Measurements from ENCODE around the gene NR1H2.
A peak's percentile ranks its signal among the peaks of the same experiment; 100 is the strongest.
"Not testable (repeated sequence)": the region's sequence is repeated elsewhere in the genome, so short reads cannot be mapped to it uniquely, and the experiment has no call there.

Gene NR1H2

GRCh38 chr19:50378169-50378862 is 2.1 kb downstream of the NR1H2 start:
- DNase-seq (ENCODE audit: low read depth), result no peak

GRCh38 chr19:50378863-50379236 is 2.6 kb downstream of the NR1H2 start:
- no peak for DNase-seq (ENCODE audit: low read depth)

DNA sequence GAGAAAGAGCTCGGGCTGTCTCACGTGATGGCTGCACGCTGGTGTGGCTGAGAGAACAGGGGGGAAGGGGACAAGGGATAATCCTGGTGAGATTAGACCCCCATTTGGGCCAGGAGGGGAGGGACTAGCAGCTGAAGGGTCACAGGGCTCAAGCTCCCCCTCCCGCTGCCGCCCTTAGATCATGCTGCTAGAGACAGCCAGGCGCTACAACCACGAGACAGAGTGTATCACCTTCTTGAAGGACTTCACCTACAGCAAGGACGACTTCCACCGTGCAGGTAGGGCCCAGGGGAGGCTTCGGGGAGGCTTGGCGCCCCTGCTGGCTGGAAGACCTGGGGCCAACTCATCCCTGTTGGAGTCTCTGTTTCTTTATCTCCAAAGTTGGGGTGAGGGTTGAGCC is 3.3 kb downstream of the NR1H2 start:
- no peak for DNase-seq (ENCODE audit: low read depth)

DNA sequence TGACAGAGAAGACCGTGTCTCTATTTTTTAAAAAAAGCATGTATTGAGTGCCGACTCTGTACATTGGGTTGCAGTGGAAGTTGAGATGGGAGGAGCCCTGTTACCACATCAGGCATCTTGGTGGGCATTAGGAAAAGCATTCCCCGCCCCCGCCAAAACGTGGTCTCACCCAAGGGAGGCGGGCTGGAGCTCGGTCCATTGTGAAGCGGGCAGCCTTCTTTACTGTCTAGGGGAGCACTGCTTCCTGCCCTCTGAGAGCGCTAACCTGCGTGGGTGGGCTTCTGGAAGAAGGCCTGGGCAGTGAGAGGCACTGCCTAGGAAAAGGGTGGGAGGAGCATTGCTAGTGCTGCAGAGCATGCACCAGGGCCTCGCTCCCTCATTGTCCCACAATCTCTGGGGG is 3.9 kb downstream of the NR1H2 start:
- DNase-seq (ENCODE audit: low read depth), result no peak

DNA sequence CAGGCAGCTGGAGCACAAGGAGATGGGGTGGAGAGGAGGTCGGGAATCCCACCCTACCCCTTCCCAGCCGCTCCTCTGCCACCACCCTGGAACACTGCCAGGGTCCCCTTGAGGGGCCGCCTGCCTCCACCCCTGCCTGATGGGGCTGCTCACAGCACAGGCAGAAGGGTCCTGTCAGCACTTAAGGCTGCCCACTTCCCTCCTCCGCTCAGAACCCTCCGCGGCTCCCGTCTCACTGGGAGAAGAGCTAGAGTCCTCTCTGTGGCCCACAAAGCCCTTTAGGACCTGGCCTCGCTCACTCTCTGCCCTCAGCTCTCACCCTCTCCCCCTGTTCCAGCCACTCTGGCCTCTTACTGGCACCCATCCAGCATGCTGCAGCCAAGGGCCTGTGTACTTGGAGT is 4.5 kb downstream of the NR1H2 start:
- DNase-seq (ENCODE audit: low read depth), result no peak

GRCh38 chr19:50381881-50382729 is 5.8 kb downstream of the NR1H2 start:
- no peak for DNase-seq (ENCODE audit: low read depth)

DNA sequence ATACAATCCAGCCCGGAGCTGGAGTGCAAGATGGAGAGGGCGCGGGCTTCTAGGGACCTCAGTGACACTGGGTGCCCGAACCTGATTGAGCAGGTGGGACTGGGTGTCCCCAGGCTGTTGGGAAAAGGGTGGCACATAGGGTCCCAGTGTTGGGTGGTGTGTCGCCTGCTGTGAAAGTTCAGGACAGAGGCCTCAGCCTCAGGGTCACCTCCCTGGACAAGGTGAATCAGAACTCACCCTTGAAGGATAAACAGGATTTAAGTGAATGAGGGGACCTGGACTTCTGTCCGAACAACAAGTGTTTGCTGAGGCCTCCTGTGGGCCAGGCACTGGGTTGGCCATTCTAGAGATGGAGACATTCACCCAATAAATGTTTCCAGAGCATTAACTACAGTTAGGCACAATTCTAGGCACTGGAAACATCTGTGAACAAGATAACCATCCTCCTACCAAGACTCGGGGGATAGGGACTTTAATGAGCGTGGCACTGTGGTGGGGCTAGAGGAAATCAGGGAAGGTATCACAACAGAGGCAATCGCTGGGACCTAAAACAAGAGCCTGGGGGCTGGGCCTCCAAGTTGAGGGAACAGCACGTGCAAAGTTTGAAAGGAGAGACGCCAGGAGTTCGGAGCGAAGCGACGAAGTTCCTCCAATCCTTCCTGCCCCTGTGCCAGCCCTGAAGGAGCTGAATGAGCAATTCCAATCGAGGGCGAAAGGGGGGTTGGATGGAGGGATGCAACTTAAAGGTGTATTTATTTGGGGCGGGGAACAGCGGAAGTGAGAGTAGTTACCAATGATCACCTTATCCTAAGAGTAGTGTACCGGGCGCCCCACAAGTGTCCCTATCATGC is 7.0 kb downstream of the NR1H2 start:
- no peak for DNase-seq (ENCODE audit: low read depth)

GRCh38 chr19:50383852-50384684 is 7.8 kb downstream of the NR1H2 start, which contains the start of gene POLD1:
Gene POLD1, plus strand, starts transcription at chr19:50384347. Its CDS starts 14,505 bp downstream, at chr19:50398852.
- peak; percentile 99 for DNase-seq (ENCODE audit: low read depth)

DNA sequence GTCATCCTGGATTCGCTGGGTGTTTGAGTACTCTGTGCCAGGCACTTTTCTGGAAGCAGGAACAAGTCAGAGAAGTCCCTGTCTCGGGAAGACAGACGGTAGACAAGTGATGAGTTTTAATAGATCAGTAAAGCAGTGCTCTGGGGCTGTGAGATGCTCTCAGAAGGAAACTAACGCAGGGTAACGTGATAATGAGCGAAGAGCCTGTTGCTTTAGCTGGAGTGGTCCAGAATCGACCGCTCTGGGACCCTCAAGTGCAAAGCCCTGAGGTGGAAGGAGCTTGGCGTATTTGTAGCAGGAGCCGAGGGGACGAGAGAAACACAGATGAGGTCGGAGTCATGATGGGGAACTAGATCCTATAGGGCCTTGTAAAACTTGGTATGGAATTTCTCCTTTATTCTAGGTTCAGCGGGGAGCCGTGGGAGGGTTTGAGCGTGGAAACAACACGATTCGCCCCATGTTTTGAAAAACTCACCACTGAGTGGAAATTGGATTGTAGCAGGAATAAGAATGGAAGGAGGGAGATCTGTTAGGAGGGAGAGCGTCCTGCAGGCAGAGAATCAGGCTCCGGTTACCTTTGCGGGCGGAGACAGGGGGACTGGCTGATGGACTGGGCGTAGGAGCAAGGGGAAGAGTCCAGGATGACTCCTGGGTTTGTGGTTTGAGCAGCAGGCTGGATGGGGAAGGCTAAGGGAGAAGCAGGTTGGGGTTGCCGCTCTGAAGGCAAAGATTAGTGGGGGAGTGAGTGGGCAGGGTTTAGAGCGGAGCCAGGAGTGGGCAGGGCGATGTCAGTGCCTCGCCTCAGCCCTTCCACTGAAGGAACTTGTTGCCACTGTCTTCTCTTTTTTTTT is 8.7 kb downstream of the NR1H2 start:
- DNase-seq (ENCODE audit: low read depth), result no peak

DNA sequence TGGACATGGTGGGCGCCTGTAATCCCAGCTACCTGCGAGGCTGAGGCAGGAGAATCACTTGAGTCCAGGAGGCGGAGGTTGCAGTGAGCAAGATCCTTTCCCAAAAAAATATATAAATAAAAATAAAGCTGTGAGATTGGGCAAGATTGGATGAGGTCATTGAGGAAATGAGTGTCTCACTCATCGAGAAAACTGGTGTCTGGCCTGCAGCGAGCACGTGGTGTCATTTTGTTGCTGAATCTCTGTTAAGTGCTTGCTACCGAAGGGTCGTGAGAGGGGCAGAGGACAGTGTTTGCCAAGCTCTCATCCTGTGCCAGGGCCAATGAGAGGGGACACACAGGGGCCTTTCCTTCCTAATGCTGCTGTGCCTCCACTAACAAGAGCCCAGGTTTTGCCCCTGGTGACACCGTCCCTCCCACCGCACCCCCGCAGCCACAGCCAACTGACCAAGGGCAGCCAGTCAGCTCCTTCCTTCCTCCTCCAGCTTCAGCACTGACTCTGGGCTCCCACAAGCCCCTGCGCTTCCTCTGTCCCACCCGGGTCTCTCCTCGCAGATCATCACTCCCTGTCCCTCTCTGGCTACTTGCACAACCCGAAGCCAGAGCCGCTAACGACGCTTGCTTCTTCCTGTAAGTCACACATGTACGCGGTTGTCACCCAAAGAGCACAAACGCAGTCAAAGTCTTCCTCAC is 11.1 kb downstream of the NR1H2 start:
- DNase-seq (ENCODE audit: low read depth), result no peak

GRCh38 chr19:50387868-50388245 is 11.6 kb downstream of the NR1H2 start:
- DNase-seq (ENCODE audit: low read depth), result no peak

- DNase-seq (ENCODE audit: low read depth), result not testable (repeated sequence)
These were observed 14.0 kb downstream of the NR1H2 start for GRCh38 chr19:50390295-50390694.

GRCh38 chr19:50390952-50391351 is 14.7 kb downstream of the NR1H2 start:
- not testable (repeated sequence) for DNase-seq (ENCODE audit: low read depth)

GRCh38 chr19:50392759-50393158 is 16.5 kb downstream of the NR1H2 start:
- no peak for DNase-seq (ENCODE audit: low read depth)

- no peak for DNase-seq (ENCODE audit: low read depth)
These were observed 17.3 kb downstream of the NR1H2 start for GRCh38 chr19:50393589-50393988.

- no peak for DNase-seq (ENCODE audit: low read depth)
These were observed 17.8 kb downstream of the NR1H2 start for GRCh38 chr19:50394017-50394416.

GRCh38 chr19:50398675-50399367 is 22.6 kb downstream of the NR1H2 start:
- DNase-seq (ENCODE audit: low read depth), result no peak

DNA sequence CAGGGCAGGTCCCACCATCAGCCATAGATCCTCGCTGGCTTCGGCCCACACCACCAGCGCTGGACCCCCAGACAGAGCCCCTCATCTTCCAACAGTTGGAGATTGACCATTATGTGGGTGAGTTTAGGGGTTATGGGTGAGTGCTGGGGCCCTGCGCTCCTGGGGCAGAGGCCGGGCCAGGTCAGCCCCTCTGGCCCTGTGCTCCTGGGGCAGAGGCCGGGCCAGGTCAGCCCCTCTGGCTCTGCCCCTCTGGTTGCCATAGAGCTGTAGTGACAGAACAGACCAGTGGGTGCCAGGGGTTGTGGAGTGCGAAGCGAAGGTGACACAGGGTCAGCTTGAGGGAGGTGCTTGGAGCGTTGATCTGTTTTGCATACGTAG is 23.1 kb downstream of the NR1H2 start:
- no peak for DNase-seq (ENCODE audit: low read depth)

Measured in T follicular helper cell (primary cell).